ENCODE data around the gene LRRIQ4. TPM values are rescaled to one million over a fixed set of nuclear protein-coding genes. Genes with fewer than 3 reads are reported as not detected.

LRRIQ4 gene
- total RNA-seq, 1 experiment from 2014 or later, result not detected

GRCh38 chr3:169836078-169836941, 23.6 kb downstream of the LRRIQ4 start:
- Histone ChIP-seq H3K27me3 (ENCODE audit: control insufficient read depth, insufficient read depth, low read length) (peaks cover 14% of the 10 kb centered on the region; the same call in 1 of the 2 replicates), H3K36me3 (ENCODE audit: control insufficient read depth, insufficient read depth, low read length) (no peaks in the 10 kb centered on the region), H3K27ac (ENCODE audit: low read length) (no peak overlapping the region), H3K9me3 (ENCODE audit: control insufficient read depth, insufficient read depth, low read depth, low read length) (no peaks in the 10 kb centered on the region), H3K4me3 (ENCODE audit: low read depth in 2 of 2, low read length in 2 of 2) (no peak overlapping the region), H3K4me1 (ENCODE audit: control insufficient read depth, insufficient read depth, low read length) (no peaks in the 10 kb centered on the region)
- ChIA-PET CTCF (no interaction called here), POLR2A (no interaction called here)
- TF ChIP-seq SIN3A (IDR thresholded peaks at IDR 0.05; ENCODE audit: borderline replicate concordance, insufficient read depth, low read depth, low read length), result no peak
- no peak for TF ChIP-seq REST (IDR thresholded peaks at IDR 0.05; ENCODE audit: insufficient read depth in 1 of 2, low read depth in 2 of 2, low read length in 1 of 2)
- no peak for TF ChIP-seq TCF7L2 (IDR thresholded peaks at IDR 0.05; ENCODE audit: low read depth, low read length)
- TF ChIP-seq POLR2AphosphoS5 (IDR thresholded peaks at IDR 0.05; ENCODE audit: low read depth, low read length), result no peak
- TF ChIP-seq, protein P1, sequence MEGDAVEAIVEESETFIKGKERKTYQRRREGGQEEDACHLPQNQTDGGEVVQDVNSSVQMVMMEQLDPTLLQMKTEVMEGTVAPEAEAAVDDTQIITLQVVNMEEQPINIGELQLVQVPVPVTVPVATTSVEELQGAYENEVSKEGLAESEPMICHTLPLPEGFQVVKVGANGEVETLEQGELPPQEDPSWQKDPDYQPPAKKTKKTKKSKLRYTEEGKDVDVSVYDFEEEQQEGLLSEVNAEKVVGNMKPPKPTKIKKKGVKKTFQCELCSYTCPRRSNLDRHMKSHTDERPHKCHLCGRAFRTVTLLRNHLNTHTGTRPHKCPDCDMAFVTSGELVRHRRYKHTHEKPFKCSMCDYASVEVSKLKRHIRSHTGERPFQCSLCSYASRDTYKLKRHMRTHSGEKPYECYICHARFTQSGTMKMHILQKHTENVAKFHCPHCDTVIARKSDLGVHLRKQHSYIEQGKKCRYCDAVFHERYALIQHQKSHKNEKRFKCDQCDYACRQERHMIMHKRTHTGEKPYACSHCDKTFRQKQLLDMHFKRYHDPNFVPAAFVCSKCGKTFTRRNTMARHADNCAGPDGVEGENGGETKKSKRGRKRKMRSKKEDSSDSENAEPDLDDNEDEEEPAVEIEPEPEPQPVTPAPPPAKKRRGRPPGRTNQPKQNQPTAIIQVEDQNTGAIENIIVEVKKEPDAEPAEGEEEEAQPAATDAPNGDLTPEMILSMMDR (IDR thresholded peaks at IDR 0.05), result no peak
- ATAC-seq (no peak), DNase-seq (ENCODE audit: low read depth, low spot score) (no peak)
- in situ Hi-C loops (cut with HindIII; ENCODE audit: low pct_unique_long_range_greater_than_20kb, low sequenced_read_pairs) (no loop called here), intact Hi-C loops (cut with micrococcal nuclease; ENCODE audit: unreplicated experiment) (no loop called here)
- no TSS peak for BruUV-seq (replicated peaks)

DNA sequence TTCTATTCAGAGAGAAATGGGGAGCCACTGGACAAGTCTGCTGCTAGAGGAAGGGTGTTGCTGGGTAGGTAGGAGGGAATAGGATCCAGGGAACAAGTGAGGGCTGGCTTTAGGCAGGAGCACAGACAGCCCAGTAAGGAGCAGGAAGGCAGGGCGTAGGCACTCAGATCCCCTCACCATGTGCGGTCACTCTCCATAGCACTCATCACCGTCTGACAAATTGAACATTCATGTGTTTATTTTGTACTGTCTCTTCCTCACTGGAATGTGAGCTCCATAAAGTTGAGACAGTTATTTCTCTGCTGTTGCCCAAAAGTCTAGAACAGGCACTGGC, 24.2 kb downstream of the LRRIQ4 start:
- no peak for TF ChIP-seq SIN3A (IDR thresholded peaks at IDR 0.05; ENCODE audit: borderline replicate concordance, insufficient read depth, low read depth, low read length)
- no peak for TF ChIP-seq POLR2AphosphoS5 (IDR thresholded peaks at IDR 0.05; ENCODE audit: low read depth, low read length)
- TF ChIP-seq REST (IDR thresholded peaks at IDR 0.05; ENCODE audit: insufficient read depth in 1 of 2, low read depth in 2 of 2, low read length in 1 of 2), result no peak
- TF ChIP-seq, protein P1 (IDR thresholded peaks at IDR 0.05), result no peak
- no peak for TF ChIP-seq TCF7L2 (IDR thresholded peaks at IDR 0.05; ENCODE audit: low read depth, low read length)
- no peaks in the 10 kb centered on the region for H3K4me1 ChIP-seq (ENCODE audit: control insufficient read depth, insufficient read depth, low read length)
- H3K9me3 ChIP-seq (ENCODE audit: control insufficient read depth, insufficient read depth, low read depth, low read length), result no peaks in the 10 kb centered on the region
- in situ Hi-C loops (cut with HindIII; ENCODE audit: low pct_unique_long_range_greater_than_20kb, low sequenced_read_pairs) (no loop called here), intact Hi-C loops (cut with micrococcal nuclease; ENCODE audit: unreplicated experiment) (no loop called here)
- ATAC-seq (no peak), DNase-seq (ENCODE audit: low read depth, low spot score) (no peak)
- peaks cover 14% of the 10 kb centered on the region; the same call in 1 of the 2 replicates for H3K27me3 ChIP-seq (ENCODE audit: control insufficient read depth, insufficient read depth, low read length)
- no TSS peak for BruUV-seq (replicated peaks)
- POLR2A ChIA-PET, result no interaction called here
- no peak overlapping the region for H3K27ac ChIP-seq (ENCODE audit: low read length)
- H3K4me3 ChIP-seq (ENCODE audit: low read depth in 2 of 2, low read length in 2 of 2), result no peak overlapping the region
- no peaks in the 10 kb centered on the region for H3K36me3 ChIP-seq (ENCODE audit: control insufficient read depth, insufficient read depth, low read length)
- CTCF ChIA-PET, result no interaction called here
